Thyroid gland (tissue), 4 donors: ENCODE data around the gene STX2. TPM values are rescaled to one million over a fixed set of nuclear protein-coding genes. Genes with fewer than 3 reads are reported as not detected.
"Not testable (repeated sequence)": the region's sequence is repeated elsewhere in the genome, so short reads cannot be mapped to it uniquely, and the experiment has no call there.

Experiments
- DNase-seq, 2 donors: peaks; one replicate each; pipeline ENCODE4 v3.0.0-alpha.2; 2019
- H3K27ac ChIP-seq, 3 donors: fragments of 200-600 bp; sonication (generic); 1 replicate in 2 of 3; 2 replicates in 1 of 3; pipeline ENCODE4 v1.5.1; 2016 to 2019; ENCODE audit warnings: mild to moderate bottlenecking in 1 of 3, moderate library complexity in 1 of 3
- H3K27me3 ChIP-seq: fragments of 200-600 bp; sonication (generic); one replicate; pipeline ENCODE4 v1.5.1; 2019
- H3K36me3 ChIP-seq, 2 donors: fragments of 200-600 bp; sonication (generic); one replicate each; pipeline ENCODE4 v1.5.1; 2016 to 2019
- H3K4me1 ChIP-seq, 2 donors: fragments of 200-600 bp; sonication (generic); one replicate each; pipeline ENCODE4 v1.5.1; 2017 to 2019
- H3K4me3 ChIP-seq, 3 donors: fragments of 200-600 bp; sonication (generic); replicated peaks in 1 of 3; 1 replicate in 2 of 3; 2 replicates in 1 of 3; pipeline ENCODE4 v1.5.1; 2016; ENCODE audit warnings: mild to moderate bottlenecking in 1 of 3
- H3K9me3 ChIP-seq: fragments of 200-600 bp; sonication (generic); one replicate; pipeline ENCODE4 v1.5.1; 2017
- POLR2A ChIP-seq, 2 donors: fragments of 450-650 bp; IDR thresholded peaks; one replicate each; pipeline ENCODE4 v1.6.1; 2017; ENCODE audit warnings: antibody characterized with exemption in 2 of 2, mild to moderate bottlenecking in 2 of 2, moderate library complexity in 1 of 2
- WGBS, 2 donors: methylation state at CpG; one replicate each; pipeline ENCODE4 v1.1.5; 2017; 5-methylcytosine and 5-hydroxymethylcytosine counted together
- intact Hi-C: fragments of 100-400 bp; cut with DNase I; formaldehyde crosslinking; loops from one replicate; pipeline ENCODE4 v1.15.1; 2023
- total RNA-seq, 4 donors: library from RNA; depleted of rRNA; stranded (reverse); fragments of >200 nt; gene quantifications; one replicate each; pipeline ENCODE4 v1.2.3, GENCODE V29; 2016
- TF ChIP-seq, protein P1 (sequence below), 6 experiments: fragments of 200-600 bp in 3 of 6; fragments of 450-650 bp in 3 of 6; sonication (generic) in 3 of 6; IDR thresholded peaks; one replicate each; pipeline ENCODE4 v1.5.1; 2016 to 2019; ENCODE audit warnings: antibody characterized with exemption in 6 of 6, mild to moderate bottlenecking in 2 of 6, inconsistent platforms in 1 of 6, moderate library complexity in 1 of 6

Gene STX2
- total RNA-seq, 4 donors from 2014 or later: 18.0 to 43.0 (median 26.1) TPM

- peaks cover 15 to 32% of the 10 kb centered on the region in 2 donors for H3K36me3 ChIP-seq
- 88 to 91% methylated on average over 10 of the region's 10 CpGs for WGBS, 2 donors
These were observed 47.4 kb downstream of the STX2 start for GRCh38 chr12:130791629-130792028.

DNA sequence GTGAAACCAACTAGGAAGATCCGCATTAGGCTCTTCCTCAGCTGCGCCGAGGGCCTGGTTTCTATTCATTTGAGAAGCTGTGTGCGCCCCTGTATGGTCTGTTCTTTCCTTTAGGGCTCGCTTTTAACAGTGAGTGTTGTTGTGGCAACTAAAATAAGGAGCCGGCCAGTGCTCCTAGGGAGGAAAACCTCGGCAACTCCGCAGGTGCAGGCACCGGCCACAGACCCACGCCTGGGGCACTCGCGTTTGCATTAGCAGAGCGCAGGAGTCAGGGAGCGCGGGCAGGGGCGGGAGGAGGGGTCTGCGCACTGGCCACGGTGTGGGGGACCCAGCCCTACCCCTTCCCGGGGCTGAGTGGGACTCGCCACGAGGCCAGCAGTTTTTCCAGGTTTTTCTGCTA lies 50.5 kb downstream of the STX2 start:
- 80 to 81% methylated on average over 21 of the region's 21 CpGs for WGBS, 2 donors
- DNase-seq: no peak
- Histone ChIP-seq H3K4me3 (no peak overlapping the region), H3K36me3 (peaks cover 10 to 23% of the 10 kb centered on the region in 2 donors), H3K9me3 (no peaks in the 10 kb centered on the region), H3K27ac (no peak overlapping the region), H3K27me3 (no peaks in the 10 kb centered on the region), H3K4me1 (no peaks in the 10 kb centered on the region)
- intact Hi-C loops: no loop called here
- TF ChIP-seq, protein P1, sequence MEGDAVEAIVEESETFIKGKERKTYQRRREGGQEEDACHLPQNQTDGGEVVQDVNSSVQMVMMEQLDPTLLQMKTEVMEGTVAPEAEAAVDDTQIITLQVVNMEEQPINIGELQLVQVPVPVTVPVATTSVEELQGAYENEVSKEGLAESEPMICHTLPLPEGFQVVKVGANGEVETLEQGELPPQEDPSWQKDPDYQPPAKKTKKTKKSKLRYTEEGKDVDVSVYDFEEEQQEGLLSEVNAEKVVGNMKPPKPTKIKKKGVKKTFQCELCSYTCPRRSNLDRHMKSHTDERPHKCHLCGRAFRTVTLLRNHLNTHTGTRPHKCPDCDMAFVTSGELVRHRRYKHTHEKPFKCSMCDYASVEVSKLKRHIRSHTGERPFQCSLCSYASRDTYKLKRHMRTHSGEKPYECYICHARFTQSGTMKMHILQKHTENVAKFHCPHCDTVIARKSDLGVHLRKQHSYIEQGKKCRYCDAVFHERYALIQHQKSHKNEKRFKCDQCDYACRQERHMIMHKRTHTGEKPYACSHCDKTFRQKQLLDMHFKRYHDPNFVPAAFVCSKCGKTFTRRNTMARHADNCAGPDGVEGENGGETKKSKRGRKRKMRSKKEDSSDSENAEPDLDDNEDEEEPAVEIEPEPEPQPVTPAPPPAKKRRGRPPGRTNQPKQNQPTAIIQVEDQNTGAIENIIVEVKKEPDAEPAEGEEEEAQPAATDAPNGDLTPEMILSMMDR (IDR thresholded peaks at IDR 0.05): no peak
- no peak for TF ChIP-seq POLR2A (IDR thresholded peaks at IDR 0.05)

More at GRCh38 chr12:130791629-130792028, 47.4 kb downstream of the STX2 start:
- intact Hi-C loops: no loop called here
- no peak overlapping the region for H3K27ac ChIP-seq
- no peak for DNase-seq
- no peak overlapping the region for H3K4me3 ChIP-seq
- H3K27me3 ChIP-seq: no peaks in the 10 kb centered on the region
- H3K9me3 ChIP-seq: no peaks in the 10 kb centered on the region
- no peaks in the 10 kb centered on the region for H3K4me1 ChIP-seq
- no peak for TF ChIP-seq POLR2A (IDR thresholded peaks at IDR 0.05)
- TF ChIP-seq, protein P1 (IDR thresholded peaks at IDR 0.05): no peak

DNA sequence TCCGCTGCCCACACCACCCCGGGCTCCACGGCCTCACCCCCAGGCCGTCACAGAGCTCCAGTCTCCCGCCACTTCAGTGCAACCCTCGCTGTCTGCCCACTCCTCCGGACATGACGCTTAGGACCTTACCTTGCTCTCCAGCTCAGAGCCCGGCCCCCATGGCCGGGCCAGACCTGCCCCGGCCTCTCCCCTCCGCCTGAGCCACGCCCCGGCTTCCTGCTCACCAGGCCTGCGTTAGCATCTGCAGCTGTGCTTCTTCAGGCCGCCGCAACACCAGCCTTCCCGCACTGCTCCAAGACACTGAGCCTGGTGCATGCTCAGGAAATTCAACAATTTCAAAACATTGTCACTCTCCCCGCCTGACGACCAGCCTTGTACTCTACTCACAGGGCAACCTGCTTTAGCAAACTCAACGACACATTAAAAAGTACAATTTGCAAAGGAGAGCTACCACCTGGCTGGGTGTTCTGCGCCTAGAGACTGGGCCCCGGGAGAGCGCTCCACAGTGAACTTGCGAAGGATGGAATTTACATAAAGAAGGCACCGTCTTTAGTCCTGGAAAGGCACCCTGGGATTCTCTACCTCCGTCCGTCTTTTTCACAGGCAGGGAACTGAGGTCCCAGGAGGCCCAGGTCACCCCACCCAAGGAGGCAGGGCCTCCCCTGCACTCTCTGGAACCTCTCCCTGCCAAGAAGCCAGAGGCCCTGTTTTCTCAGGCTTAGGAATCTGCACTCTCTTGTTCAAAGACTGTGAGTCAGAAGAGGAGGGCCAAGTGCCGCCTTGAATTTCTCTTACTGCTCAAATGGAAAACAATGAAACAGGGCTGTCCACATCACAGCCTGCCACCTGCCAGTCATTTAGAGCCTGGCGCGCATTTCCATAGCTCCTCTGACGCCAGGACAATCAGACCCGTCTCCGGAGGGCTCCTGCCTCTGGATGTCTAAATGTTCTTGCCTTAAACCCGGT lies 51.3 kb downstream of the STX2 start:
- H3K36me3 ChIP-seq: peaks cover 6 to 21% of the 10 kb centered on the region in 2 donors
- no peak overlapping the region for H3K4me3 ChIP-seq
- H3K27ac ChIP-seq: no peak overlapping the region
- H3K9me3 ChIP-seq: no peaks in the 10 kb centered on the region
- H3K27me3 ChIP-seq: no peaks in the 10 kb centered on the region
- TF ChIP-seq, protein P1 (IDR thresholded peaks at IDR 0.05): no peak
- no peak for TF ChIP-seq POLR2A (IDR thresholded peaks at IDR 0.05)
- WGBS, 2 donors: 88% methylated on average over 35 of the region's 35 CpGs
- intact Hi-C loops: no loop called here
- no peaks in the 10 kb centered on the region for H3K4me1 ChIP-seq
- no peak for DNase-seq

GRCh38 chr12:130787041-130787440 lies 52.0 kb downstream of the STX2 start:
- H3K27ac ChIP-seq: no peak overlapping the region
- TF ChIP-seq, protein P1 (IDR thresholded peaks at IDR 0.05): no peak
- TF ChIP-seq POLR2A (IDR thresholded peaks at IDR 0.05): no peak
- no peak overlapping the region for H3K4me3 ChIP-seq
- H3K27me3 ChIP-seq: no peaks in the 10 kb centered on the region
- peaks cover 6 to 21% of the 10 kb centered on the region in 2 donors for H3K36me3 ChIP-seq
- intact Hi-C loops: no loop called here
- no peaks in the 10 kb centered on the region for H3K9me3 ChIP-seq
- no peak for DNase-seq
- no peaks in the 10 kb centered on the region for H3K4me1 ChIP-seq
- 82 to 84% methylated on average over 10 of the region's 10 CpGs for WGBS, 2 donors

- Histone ChIP-seq H3K4me3 (no peak overlapping the region), H3K27ac (no peak overlapping the region), H3K9me3 (no peaks in the 10 kb centered on the region), H3K27me3 (no peaks in the 10 kb centered on the region), H3K36me3 (peaks cover 6 to 14% of the 10 kb centered on the region in 2 donors), H3K4me1 (no peaks in the 10 kb centered on the region)
- DNase-seq: no peak
- WGBS, 2 donors: 78 to 79% methylated on average over 18 of the region's 18 CpGs
- intact Hi-C loops: no loop called here
- TF ChIP-seq POLR2A (IDR thresholded peaks at IDR 0.05): no peak
- TF ChIP-seq, protein P1 (IDR thresholded peaks at IDR 0.05): no peak
These were observed 55.8 kb downstream of the STX2 start for GRCh38 chr12:130783110-130783715.

- H3K4me1 ChIP-seq, H3K4me3 ChIP-seq, H3K27ac ChIP-seq, H3K27me3 ChIP-seq, DNase-seq, intact Hi-C loops, H3K9me3 ChIP-seq: not testable (repeated sequence)
- H3K36me3 ChIP-seq: peaks cover 6 to 14% of the 10 kb centered on the region in 2 donors
- 91% methylated on average over 13 of the region's 13 CpGs for WGBS, 2 donors
These were observed 56.8 kb downstream of the STX2 start for GRCh38 chr12:130782245-130782644.
